GM19467 (cell line): ENCODE data around the gene UNC13B.

Source experiments
- ATAC-seq: cut with Tn5 transposase; IDR thresholded peaks from one replicate; pipeline ENCODE4 v1.9.1; 2021; ENCODE audit warnings: mild to moderate bottlenecking, moderate library complexity; ENCODE audit not compliant: unreplicated experiment

UNC13B gene

GRCh38 chr9:35318741-35319140 lies 156.9 kb downstream of the UNC13B start:
- no peak for ATAC-seq

DNA sequence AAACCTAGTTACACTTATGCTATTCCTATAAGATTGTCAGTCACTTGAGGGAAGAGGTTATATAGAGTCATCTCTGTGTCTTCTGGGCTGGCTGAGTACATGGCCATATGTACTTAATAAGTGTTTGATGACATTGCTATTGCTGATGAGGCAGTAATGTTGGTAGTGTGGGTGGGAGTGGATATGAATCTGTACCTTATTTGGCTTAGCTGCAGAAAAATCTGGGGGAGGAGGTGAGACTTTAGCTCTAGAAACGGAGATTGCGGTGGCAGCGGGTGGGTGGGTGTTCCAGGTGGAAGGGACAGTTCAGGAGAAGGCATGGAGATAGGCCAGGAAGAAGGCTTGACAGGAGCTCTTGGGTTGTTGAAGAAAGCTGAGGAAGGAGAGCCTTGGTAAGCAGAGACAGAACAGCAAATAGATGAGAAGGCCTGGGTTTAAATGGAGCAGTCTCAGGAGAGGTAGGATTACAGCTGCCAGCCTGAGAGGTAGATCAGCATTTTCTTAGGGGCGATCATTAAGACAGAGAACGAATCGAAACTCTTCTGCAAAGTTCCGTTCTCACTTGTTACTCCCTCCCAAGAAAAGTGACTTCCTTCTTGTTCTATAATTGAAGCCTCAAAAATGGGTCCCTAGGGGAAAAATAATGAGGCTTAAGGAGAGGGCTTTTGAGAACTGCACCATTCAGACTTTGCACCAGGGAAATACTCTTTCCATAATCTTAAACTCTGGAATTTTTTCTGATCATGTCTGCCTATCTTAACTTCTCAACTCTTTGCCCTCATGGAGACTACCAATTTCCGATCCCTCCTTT lies 160.5 kb downstream of the UNC13B start:
- no peak for ATAC-seq

GRCh38 chr9:35324966-35325365 lies 163.2 kb downstream of the UNC13B start:
- no peak for ATAC-seq

DNA sequence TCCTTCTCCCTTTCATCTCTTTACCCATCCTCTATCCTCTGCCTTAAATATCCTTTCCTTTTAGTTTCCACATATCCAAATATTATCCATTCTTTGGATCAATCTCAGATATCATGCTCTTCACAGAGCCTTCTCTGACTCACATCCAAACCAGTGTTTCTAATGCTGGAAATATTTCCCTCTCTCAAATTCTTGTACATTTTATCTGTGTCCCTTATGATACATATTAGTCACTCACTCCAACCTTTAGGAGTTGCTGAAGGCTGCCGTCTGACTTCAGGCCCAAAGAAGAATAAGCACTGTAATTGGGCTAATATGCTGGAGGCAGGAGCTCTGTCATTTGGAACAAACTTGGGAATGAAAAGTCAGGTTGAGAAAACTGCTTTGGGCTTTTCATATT lies 171.7 kb downstream of the UNC13B start:
- no peak for ATAC-seq

DNA sequence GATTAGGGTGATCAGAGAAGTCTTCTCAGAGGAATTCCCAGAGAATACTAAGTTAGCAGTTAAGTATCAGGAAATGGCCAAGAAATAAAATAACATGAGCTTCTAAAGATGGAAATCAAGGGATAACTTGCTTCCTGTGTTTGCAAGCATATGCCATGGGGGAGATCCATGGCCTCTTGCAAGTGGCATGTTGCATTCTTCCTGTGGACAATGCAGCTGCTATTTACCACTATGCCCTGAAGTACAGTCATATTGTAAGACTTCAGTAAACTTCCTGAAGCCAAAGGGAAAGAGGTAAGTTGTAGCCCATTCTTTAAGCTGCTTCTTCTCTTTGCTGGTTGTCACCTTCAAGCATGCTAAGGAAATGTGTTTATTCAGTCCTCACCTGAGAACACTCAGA lies 173.4 kb downstream of the UNC13B start:
- ATAC-seq = no peak

DNA sequence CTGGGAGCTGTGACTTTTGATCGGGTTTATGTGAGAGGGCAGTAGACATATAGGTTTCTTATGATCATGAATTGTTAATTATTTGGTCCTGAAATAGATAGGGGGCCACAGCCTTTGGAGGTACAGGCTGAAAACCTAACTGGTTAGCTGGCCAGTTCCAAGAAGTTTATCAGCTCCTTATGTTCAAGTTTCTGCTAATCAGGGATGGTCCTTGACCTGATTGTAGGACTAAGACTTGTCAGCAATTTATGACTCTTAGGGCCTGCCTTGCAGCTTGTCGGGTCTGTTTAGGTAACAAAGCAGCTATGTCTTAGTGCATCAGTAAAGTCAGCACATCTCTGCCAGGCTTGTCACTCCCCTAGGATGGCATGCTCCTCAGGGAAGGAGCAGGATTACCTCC lies 176.3 kb downstream of the UNC13B start:
- no peak for ATAC-seq

DNA sequence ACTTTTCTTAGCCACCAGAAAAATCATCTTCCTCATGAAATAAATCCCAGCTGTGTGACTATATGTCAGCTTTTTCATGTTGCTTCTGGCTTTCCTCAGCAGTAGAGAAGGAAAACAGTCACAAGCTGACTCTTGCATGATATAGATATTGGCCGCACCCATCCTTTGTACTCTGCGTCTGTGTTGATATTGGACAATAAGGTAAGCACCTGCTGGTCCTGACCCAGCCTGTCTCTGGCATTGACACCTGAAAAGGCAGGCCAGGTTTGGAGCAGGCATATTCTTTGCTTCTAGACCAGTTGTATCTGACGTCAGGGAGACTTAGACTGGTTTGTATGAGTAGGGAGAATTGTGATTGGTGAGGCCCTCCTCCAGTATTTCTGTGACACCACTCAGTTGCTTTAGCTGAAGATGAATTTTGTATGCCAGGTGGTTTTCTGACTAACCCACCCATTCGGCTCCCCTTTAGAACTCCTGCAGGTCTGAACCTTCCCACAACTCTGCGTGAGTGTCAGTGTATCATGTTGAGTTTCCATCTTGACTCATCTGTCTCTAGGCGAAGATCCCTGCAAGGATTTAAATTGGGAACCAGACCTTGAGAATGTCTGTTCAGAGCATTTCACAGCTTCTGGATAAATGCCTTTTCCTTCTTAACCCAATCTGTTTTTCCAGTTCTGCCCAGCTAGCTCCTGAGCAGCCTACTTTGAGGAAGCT lies 176.9 kb downstream of the UNC13B start:
- no peak for ATAC-seq

- ATAC-seq = no peak
Observed at GRCh38 chr9:35340046-35340445, 178.2 kb downstream of the UNC13B start.

GRCh38 chr9:35341021-35341420 lies 179.2 kb downstream of the UNC13B start:
- no peak for ATAC-seq

GRCh38 chr9:35341585-35341984 lies 179.8 kb downstream of the UNC13B start:
- no peak for ATAC-seq

- no peak for ATAC-seq
Observed at GRCh38 chr9:35342221-35342958, 180.6 kb downstream of the UNC13B start.

- ATAC-seq = no peak
Observed at GRCh38 chr9:35348109-35348508, 186.3 kb downstream of the UNC13B start.

DNA sequence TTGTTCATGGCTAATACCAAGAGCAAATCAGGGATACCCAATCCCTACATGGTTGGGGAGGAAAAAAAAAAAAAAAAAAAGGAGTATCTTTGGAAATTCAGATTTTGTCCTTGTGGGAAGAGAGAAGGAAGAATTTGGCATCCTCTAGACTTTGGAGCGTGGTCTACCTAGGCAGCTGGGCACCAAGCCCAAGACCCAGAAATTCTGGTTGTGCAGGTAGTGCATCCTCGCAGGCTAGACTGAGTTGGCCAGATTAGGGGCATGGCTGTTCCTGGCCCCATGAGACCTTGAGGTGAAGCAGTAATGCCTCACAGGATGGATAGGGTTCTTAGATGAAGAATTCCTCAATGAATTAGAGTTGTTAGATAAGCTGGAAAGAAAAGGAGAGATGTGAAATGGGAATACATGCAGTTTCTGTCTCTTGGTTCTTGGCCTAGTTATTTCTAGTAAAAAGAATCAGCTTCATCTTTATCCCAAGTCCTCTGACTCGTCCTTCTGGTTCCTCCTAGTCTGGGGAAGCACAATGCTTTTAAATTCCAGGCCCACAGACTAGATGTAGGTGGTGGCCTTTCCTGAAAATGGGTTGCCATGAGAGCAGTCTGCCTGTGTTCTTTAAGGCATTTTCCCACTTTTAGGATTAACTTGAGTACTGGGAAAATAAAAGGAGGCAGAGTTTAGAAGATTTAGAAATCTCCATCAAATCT lies 187.6 kb downstream of the UNC13B start:
- ATAC-seq = no peak

- ATAC-seq = no peak
Observed at GRCh38 chr9:35350212-35350611, 188.4 kb downstream of the UNC13B start.

DNA sequence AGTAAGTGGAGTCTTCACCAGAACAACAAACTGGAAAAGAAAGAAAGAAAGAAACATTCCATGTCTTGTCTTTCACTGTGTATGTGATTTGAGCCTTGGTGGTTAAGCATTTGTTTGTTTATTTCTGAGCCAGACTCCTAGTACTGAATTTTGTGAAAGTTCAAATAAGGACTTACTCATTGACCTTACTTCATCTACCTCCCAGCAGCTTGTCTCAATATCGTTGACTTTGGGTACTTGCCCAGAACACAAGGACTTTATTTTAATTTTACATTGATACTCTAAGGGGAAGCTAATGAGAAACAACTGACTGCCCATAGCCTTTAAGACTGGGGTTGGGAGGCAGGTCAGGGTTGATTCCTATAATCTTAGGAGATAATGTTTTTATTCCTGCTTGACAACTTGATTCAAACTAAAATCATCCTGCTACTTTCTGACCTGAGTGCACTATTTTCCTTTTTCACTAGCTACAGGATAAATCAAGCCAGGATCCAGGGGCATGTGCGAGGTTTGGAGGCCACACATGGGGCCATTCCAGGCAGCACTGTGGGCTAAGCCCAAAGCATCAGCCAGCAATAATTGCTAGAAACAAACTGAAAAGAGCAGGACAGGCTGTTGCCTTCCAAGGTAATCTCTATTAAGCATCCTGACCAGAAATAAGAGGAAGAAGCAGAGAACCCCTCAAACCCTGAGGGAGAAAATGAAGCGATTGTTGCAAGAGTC lies 189.2 kb downstream of the UNC13B start:
- ATAC-seq = no peak

DNA sequence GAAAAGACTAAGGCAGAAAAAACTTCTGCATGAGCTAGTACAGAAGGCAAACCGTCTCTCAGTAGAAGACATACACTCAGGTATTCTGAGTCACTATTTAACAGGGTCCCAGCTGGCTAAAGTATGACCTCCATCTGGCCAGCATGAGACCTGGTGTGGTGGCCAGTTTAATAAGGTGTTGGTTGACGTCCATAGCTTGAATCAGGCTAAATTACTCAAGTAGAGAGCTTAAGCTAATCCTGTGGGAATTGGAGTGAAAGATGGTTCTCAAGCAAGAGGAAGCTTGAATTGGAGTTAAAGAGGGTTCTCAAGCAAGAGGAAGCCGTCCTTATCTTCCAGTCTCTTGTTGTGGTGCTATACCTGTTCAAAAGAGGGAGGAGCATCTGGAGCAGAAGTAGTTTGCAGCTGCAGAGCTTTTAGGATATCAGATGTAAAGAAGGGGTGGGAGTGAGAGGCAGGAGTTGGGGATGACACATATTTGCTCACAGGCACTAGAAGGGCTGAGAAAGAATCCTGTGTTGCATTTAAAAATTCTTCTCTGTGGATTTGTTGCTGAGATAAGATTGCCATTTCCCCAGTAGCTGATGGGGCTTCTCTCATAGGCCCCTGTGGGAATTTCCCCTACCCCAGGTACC lies 192.0 kb downstream of the UNC13B start:
- no peak for ATAC-seq

GRCh38 chr9:35355939-35356338 lies 194.1 kb downstream of the UNC13B start:
- no peak for ATAC-seq

DNA sequence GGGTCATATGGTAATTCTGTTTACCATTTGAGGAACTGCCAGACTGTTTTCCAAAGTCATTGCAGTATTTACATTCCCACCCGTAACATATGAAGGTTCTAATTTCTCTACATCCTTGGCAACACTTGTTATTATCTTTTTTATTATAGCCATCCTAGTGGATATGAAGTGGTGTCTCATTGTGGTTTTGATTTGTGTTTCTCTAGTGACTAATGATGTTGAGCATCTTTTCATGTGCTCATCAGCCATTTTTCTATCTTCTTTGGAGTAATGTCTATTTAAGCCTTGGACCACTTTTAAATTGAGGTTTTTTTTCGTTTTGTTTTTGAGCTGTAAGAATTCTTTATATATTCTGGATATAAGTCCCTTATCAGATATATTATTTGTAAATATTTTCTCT lies 195.3 kb downstream of the UNC13B start:
- no peak for ATAC-seq

DNA sequence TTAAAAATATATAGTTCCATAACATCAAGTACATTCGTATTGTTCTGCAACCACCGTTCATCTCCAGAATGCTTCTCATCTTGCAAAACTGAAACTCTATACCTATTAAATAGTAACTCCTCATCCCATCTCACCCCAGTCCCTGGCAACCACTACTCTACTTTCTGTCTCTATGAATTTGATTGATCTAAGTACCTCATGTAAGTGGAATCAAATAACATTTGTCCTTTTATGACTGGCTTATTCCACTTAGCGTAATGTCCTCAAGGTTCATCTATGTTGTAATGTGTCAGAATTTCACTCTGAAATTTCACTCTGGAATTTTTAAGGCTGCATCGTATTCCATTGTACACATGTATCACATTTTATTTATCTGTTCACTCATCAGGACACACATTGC lies 196.0 kb downstream of the UNC13B start:
- ATAC-seq = no peak
